ENCODE measurements around the gene PSORS1C1.
"Not testable (repeated sequence)": the region's sequence is repeated elsewhere in the genome, so short reads cannot be mapped to it uniquely, and the experiment has no call there.

Gene PSORS1C1

DNA sequence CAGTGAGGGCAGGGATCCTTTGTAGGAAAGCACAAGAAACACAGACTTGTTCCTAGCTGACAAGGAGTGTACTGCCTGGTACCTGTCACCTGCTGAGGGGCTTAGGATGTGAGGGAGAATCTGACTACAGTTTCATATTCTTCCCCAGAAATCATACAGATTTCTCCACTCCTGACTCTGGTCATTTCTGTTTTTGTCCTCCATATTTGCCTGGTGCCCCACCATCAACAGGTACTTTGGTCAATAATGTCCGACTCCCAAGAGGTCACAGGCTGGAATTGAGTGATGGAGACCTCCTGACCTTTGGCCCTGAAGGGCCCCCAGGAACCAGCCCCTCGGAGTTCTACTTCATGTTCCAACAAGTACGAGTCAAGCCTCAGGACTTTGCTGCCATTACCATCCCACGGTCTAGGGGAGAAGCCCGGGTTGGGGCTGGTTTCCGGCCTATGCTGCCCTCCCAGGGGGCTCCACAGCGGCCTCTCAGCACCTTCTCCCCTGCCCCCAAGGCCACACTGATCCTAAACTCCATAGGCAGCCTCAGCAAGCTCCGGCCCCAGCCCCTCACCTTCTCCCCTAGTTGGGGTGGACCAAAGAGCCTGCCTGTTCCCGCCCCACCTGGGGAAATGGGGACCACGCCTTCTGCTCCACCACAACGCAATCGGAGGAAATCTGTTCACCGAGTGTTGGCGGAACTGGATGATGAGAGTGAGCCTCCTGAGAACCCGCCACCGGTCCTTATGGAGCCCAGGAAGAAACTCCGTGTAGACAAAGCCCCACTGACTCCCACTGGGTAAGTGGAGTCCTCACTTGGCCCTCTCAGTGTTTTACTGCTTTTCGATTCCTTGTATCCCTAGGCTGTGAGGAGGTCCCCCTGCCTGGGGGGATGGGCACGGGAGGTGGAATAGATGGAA, 46.9 kb downstream of the PSORS1C1 start:
- DNase-seq, result no peak

DNA sequence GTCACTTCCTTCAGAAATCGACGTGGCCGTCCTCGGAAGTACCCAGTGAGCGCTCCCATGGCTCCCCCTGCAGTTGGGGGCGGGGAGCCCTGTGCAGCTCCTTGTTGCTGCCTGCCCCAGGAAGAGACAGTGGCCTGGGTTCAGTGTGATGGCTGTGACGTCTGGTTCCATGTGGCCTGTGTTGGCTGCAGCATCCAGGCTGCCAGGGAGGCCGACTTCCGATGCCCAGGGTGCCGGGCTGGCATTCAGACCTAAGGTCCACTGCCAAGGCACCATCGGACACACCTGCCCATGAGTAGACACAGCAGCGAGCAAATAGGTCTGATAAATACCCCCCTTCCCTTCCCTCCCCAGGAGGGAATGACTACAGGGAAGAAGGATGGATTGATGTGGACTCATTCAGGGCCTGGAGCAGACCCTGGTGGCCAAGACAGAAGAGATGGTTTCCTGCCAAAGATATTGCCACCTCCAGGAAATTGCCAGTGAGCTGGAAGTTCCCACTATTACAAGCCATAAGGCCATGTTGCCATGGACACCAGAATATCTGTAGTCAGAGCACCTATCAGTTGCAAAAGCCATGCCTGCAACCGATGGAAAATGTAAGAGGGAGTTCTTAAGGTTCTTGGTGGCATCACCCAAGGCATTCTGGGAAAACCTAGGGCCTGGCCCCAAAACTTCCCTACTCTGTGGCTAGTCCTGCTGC, 48.0 kb downstream of the PSORS1C1 start:
- no peak for DNase-seq

GRCh38 chr6:31163922-31164321, 49.3 kb downstream of the PSORS1C1 start:
- no peak for DNase-seq

DNA sequence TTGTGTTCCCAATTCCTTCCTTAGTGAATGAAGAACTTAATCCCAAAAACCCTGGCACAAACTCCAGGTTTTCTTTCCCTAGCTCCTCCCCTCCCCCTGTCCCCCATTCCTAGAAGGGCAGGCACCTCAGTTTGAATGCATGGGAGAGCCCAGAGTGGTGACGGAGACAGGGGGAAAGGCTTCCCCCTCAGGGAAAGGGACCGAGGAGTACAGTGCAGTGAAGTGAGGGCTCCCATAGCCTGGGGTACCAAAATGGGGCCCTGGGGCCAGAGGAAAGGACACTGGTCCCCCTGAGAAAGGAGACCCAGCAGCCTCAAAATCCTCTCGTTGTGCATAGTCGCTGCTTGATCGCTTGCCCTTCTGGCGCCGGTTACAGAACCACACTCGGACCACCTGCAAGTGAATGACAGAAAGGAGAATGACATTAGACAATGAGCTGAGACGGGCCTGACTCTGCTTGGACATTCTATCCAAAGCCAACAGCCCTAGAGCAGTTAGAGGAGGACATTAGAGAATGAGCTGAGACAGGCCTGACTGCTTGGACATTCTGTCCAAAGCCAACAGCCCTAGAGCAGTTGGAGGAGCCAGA, 50.0 kb downstream of the PSORS1C1 start:
- not testable (repeated sequence) for DNase-seq

DNA sequence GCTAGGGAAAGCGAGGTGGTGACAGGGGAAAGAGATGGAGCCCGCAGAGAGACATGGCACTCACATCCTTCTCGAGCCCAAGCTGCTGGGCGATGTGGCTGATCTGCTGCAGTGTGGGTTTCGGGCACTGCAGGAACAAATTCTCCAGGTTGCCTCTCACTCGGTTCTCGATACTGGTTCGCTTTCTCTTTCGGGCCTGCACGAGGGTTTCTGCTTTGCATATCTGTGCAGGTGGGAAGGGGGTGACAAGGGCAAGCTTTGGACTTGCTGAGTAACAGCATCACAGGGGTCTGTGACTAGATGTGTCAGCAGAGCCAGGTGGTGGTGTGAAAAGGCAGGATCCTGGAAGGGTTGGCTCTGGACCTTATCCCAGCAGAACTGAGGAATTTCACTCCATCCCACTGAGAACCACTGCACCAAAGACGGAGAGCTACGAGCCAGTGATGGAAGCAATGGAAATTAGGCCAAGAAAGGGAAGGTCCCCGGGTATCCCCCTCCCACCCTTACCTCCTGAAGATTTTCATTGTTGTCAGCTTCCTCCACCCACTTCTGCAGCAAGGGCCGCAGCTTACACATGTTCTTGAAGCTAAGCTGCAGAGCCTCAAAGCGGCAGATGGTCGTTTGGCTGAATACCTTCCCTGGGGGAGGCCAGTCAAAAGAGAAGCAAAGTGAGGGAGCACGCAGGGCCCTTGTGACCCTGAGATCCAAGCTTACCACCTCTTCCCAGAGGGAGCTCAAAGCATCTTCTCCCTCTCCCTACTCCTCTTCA, 50.6 kb downstream of the PSORS1C1 start:
- DNase-seq, result not testable (repeated sequence)

DNA sequence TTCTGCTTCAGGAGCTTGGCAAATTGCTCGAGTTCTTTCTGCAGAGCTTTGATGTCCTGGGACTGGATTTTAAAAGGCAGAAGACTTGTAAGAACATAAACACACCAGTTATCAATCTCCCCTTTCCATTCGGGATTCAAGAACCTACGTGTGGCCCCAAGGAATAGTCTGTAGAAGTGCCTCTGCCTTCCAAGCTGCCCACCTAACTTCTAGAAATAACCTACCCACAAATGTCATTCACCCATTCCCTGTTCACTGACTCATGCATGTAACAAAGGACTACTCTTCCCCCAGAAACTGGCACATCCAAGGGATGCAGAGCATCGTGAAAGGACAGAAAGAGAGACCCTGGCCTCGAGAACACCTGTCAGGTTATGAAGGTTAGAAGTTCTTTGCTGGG, 51.4 kb downstream of the PSORS1C1 start:
- DNase-seq, result no peak

DNA sequence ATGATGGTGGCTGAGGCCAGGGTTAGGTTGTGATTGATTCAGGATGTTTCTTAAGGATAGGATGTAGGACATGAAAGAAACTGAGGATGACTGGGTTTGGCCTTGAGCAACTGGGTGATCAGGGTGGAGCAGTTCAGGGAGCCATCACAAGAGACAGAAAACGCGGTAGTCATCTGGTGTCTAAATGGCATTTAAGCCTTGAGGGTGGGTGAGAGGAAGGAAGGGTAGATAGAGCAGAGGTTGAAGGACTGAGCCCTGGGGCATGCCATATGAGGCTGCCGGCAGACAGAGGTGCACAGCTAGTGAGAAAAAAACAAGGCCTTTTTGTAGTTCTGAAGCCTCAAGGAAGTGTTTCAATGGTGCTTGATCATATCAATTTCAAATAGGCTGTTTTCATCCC, 54.0 kb downstream of the PSORS1C1 start:
- no peak for DNase-seq

DNA sequence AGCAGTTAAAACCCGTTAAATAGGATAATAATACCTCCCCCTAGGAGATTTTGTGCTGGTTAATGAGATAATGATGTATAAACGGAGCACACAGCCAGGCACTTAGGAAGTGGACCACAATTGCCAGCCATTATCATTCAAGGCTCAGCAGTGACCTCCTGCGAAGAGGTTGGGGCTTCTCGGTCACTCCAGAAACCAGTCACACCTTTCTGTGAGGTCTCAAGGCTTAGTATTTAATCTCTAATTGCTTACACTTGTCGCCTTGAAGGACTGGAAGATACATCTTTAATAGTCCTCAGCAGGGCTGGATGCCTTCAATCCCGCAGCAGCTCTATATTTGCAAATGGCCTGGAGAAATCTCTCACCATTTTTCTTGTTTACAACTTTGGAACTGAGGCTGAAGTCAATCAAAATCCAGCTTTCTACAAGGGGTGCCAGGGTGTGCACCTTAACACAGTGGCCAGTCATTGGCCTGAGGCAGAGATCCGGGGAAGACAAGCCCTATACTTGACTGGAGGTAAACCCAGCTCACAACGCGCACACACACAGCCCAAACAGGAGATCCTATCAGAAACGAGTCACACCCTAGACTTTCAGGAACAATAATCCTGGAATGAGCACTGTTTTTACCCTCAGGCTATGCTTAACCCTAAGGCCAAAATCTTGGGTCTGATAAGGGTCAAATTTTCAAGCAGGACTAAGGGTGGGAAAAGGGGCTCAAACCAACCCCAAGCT, 54.7 kb downstream of the PSORS1C1 start:
- no peak for DNase-seq

- DNase-seq, result not testable (repeated sequence)
Observed at GRCh38 chr6:31169858-31170599, 55.4 kb downstream of the PSORS1C1 start.

DNA sequence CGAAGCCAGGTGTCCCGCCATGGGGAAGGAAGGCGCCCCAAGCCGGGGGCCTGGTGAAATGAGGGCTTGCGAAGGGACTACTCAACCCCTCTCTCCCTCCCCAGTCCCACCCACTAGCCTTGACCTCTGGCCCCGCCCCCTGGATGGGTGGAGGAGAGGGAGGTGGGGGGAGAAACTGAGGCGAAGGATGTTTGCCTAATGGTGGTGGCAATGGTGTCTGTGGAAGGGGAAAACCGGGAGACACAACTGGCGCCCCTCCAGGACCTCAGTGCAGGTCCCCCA, 55.9 kb downstream of the PSORS1C1 start, which contains the start of gene POU5F1:
TSS of gene POU5F1 (minus strand) at position 83 of the 282 bp plus-strand sequence. CDS start at position 21, 62 bp downstream.
- DNase-seq, result no peak

DNA sequence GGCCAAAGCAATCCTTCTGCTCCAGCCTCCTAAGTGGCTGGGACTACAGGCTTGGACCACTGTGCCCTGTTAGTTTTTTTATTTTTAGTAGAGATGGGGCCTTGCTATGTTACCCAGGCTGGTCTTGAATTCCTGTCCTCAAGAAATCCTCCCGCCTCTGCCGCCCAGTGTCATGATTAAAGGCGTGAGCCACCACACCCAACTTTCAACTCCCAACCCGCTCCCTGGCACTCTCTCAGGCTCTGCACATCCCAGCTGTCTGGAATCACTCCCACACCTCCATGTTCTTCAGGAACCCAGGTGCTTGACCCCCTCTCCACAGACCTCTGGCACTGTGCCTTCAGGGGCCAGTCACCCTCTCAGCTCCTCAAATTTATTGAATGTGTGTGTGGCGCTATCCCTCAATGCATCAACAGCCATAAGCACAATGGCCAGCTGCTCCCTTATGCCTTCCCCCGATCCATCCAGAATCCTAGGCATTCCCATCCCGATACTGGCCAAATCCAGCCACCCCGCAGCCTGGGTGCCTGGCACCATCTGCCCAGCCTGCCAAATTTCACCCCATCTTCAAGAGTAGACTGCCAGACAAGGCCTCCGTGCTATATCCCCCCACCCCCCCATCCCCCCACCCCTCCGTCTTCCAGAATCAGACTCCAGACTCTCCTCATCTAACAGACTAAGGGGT, 56.5 kb downstream of the PSORS1C1 start:
- DNase-seq, result no peak

GRCh38 chr6:31171931-31172905, 57.6 kb downstream of the PSORS1C1 start:
- DNase-seq, result no peak

DNA sequence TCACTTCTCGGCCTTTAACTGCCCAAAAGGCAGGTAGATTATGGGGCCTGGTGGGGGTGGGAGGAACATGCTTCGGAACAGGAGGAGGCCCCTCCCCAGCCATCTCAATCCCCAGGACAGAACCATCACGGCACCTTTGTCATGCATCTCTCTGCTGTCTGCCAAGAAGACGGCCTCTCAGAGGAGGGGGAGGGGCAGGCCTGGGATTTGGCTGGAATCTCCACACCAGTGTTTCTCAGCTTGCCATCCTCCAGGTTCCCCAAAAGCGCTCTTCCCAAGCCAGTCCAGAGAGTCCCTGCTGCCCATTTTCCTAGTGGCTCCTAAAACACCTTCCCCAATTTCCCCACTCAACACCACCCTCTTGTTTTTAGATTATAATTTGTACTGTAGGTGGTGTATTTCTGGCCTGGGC, 58.4 kb downstream of the PSORS1C1 start:
- DNase-seq, result no peak

GRCh38 chr6:31173406-31173805, 58.8 kb downstream of the PSORS1C1 start:
- DNase-seq, result no peak

DNA sequence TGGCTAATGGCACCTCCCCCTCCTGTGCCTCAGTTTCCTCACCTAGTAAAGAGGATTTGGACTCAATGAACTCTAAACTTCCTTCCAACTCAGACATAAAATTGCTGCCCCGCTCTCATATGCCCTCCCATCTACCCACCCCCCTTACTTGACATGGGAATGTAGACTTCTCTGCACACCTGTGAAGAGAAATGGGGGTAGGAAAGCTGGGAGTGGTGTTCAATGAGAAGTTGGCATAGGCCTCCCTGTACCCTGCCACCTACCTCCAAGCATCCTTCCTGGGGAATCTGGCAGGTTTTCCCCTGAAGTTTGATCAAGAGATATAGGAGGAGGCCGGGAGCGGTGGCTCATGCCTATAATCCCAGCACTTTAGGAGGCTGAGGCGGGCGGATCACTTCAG, 59.8 kb downstream of the PSORS1C1 start:
- no peak for DNase-seq

- no peak for DNase-seq
Observed at GRCh38 chr6:31175971-31176370, 61.4 kb downstream of the PSORS1C1 start.

DNA sequence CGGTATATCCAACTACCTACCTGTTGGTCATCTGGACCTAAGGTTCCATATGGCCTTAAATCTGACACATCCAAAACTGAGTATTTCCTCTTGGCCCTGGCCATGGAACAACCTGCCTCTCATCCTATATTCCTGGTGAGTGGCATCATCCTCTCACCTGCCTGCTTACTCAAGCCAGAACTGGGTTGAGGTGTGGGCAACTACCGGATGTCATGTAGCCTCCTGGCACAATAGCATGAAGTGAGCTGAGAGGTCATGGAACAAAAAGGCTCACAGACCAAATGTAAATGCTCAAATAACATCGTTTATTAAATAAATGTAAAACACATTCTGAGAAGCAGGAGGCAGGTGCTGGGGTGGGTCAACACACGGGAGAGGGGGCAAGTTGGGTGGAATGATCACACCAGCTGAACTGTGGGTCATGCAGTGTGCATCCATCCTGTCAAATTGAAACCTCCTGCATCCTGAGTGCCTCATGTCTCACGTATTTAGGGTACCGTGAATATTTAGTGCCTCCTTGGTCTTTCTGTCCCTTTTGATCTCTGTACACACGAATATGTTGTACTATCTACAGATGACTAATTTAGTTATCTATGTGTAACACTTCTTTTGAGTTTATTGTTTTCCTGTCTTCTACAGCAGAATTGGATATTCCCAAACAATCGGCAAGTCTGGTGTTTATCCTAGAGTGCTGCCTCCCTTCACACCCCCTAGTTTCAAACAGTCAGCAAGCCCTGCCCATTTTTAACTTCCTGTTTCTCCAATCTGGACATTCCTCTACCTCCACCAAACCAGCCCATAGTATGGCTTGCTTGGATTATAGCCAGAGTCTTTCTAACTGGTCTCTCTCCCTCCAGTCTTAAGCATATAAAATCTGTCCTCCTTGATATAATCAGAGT, 63.8 kb downstream of the PSORS1C1 start:
- DNase-seq, result no peak

- DNase-seq, result no peak
Observed at GRCh38 chr6:31179042-31179386, 64.4 kb downstream of the PSORS1C1 start.

DNA sequence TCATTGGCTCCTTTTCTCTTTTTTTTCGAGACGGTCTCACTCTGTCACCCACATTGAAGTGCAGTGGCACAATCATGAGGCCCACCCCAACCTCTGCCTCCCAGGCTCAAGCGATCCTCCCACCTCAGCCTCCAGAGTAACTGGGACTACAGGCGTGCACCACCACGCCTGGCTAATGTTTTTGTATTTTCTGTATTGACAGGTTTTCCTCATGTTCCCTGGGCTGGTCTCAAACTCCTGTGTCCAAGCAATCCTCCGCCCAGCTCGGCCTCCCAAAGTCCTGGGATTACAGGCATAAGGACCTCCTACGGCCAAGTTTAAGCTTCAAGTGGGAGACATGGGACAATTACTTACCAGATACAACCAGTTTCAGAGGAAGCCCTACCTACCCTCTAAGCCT, 65.3 kb downstream of the PSORS1C1 start:
- DNase-seq, result no peak

Data from central memory CD4-positive, alpha-beta T cell (primary cell).